HG03520 (cell line): ENCODE data around the gene HEXD.
"Not testable (repeated sequence)": the region's sequence is repeated elsewhere in the genome, so short reads cannot be mapped to it uniquely, and the experiment has no call there.

Experiments
- ATAC-seq: cut with Tn5 transposase; IDR thresholded peaks from one replicate; pipeline ENCODE4 v1.9.1; 2021; ENCODE audit warnings: mild to moderate bottlenecking, moderate library complexity; ENCODE audit not compliant: unreplicated experiment

HEXD gene

GRCh38 chr17:82382220-82382932 is 35.8 kb upstream of the HEXD start:
- ATAC-seq: not testable (repeated sequence)

- ATAC-seq: no peak
Observed at GRCh38 chr17:82382933-82383255, 35.3 kb upstream of the HEXD start.

GRCh38 chr17:82383411-82383810 is 34.7 kb upstream of the HEXD start:
- ATAC-seq: no peak

GRCh38 chr17:82384051-82384729 is 34.0 kb upstream of the HEXD start:
- ATAC-seq: no peak

GRCh38 chr17:82384730-82385481 is 33.2 kb upstream of the HEXD start:
- no peak for ATAC-seq

GRCh38 chr17:82385559-82386254 is 32.4 kb upstream of the HEXD start:
- ATAC-seq: no peak

- no peak for ATAC-seq
Observed at GRCh38 chr17:82386255-82386831, 31.8 kb upstream of the HEXD start.

GRCh38 chr17:82386881-82387704 is 31.1 kb upstream of the HEXD start:
- no peak for ATAC-seq

GRCh38 chr17:82387705-82388106 is 30.4 kb upstream of the HEXD start:
- no peak for ATAC-seq

GRCh38 chr17:82388223-82388921 is 29.8 kb upstream of the HEXD start:
- ATAC-seq: no peak

- no peak for ATAC-seq
Observed at GRCh38 chr17:82388922-82389283, 29.2 kb upstream of the HEXD start.

- no peak for ATAC-seq
Observed at GRCh38 chr17:82389379-82389778, 28.8 kb upstream of the HEXD start.

GRCh38 chr17:82390015-82390859 is 27.9 kb upstream of the HEXD start:
- no peak for ATAC-seq

GRCh38 chr17:82390860-82391435 is 27.2 kb upstream of the HEXD start:
- ATAC-seq: no peak

- no peak for ATAC-seq
Observed at GRCh38 chr17:82391496-82392066, 26.6 kb upstream of the HEXD start.

- no peak for ATAC-seq
Observed at GRCh38 chr17:82392209-82392920, 25.8 kb upstream of the HEXD start.

GRCh38 chr17:82392941-82393340 is 25.2 kb upstream of the HEXD start:
- no peak for ATAC-seq
